Tibial nerve (tissue), 3 donors: ENCODE results near the gene SERPINA3.

Experiments
- CTCF ChIP-seq, 5 experiments: fragments of 200-600 bp in 3 of 5; fragments of 450-650 bp in 2 of 5; sonication (generic) in 3 of 5; IDR thresholded peaks; one replicate each; pipeline ENCODE4 v1.5.1; 2016 to 2019; ENCODE audit warnings: antibody characterized with exemption in 5 of 5, mild to moderate bottlenecking in 3 of 5, moderate library complexity in 2 of 5
- POLR2A ChIP-seq, 2 donors: fragments of 450-650 bp; IDR thresholded peaks; one replicate each; pipeline ENCODE4 v1.6.1; 2017; ENCODE audit warnings: antibody characterized with exemption in 2 of 2, mild to moderate bottlenecking in 2 of 2, moderate library complexity in 2 of 2

DNA sequence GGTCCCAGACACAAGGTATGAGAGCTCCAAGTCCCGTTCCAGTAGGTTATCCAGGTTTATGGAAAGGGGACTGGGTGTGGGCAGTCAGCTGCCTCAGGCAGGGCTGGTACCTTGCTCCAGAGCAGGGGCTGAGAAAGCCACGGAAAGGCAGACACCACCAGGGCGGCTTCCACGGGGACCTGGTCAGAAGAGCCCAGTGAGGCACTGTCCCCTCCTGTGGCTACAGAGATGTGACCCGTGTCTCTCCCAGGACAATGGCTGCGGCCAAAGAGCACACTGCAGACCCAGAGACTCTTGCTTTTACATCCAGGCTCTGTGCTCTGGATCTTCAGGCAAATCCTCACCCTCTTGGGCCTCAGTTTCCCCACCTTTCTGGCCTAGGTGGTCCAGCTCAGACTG, 42.2 kb upstream of the SERPINA3 start:
- TF ChIP-seq CTCF (IDR thresholded peaks at IDR 0.05) (no peak), POLR2A (IDR thresholded peaks at IDR 0.05) (no peak)
